Astrocyte of the cerebellum (primary cell): Measurements from ENCODE around the gene ATP9A.

Experiments
- DNase-seq: peaks from one replicate; pipeline ENCODE4 v3.0.0-alpha.2; 2011; ENCODE audit warnings: low read depth
- H3K4me3 ChIP-seq: 2 replicates; pipeline ENCODE4 v1.5.1; 2011; ENCODE audit warnings: mild to moderate bottlenecking, low read depth, low read length, moderate library complexity
- CTCF ChIP-seq: IDR thresholded peaks from 2 replicates; pipeline ENCODE4 v1.5.1; 2012; ENCODE audit warnings: low read length, low read depth, moderate library complexity, mild to moderate bottlenecking; ENCODE audit errors: missing control alignments
- in situ Hi-C: cut with HindIII; loops from 2 replicates; pipeline ENCODE4 v1.10.0; 2017; ENCODE audit warnings: low sequenced_read_pairs

The ATP9A gene

GRCh38 chr20:51563486-51564332 is 204.5 kb downstream of the ATP9A start:
- peak; percentile 75 for DNase-seq
- in situ Hi-C loops, result no loop called here

GRCh38 chr20:51563174-51563485 is 205.1 kb downstream of the ATP9A start:
- peak overlapping the region; percentile 65 for H3K4me3 ChIP-seq
- no peak for DNase-seq
- TF ChIP-seq CTCF, result no peak
- in situ Hi-C loops, result no loop called here

More at GRCh38 chr20:51563486-51564332, 204.5 kb downstream of the ATP9A start:
- no peak for TF ChIP-seq CTCF
- H3K4me3 ChIP-seq, result no peak overlapping the region

GRCh38 chr20:51562332-51563173 is 205.6 kb downstream of the ATP9A start:
- peak overlapping the region; percentile 65 for H3K4me3 ChIP-seq
- peak; percentile 96 for DNase-seq
- TF ChIP-seq CTCF, result peak; percentile 30
- in situ Hi-C loops, result no loop called here

- in situ Hi-C loops, result no loop called here
- H3K4me3 ChIP-seq, result peak overlapping the region; percentile 65
- TF ChIP-seq CTCF, result no peak
- no peak for DNase-seq
Measured at GRCh38 chr20:51562027-51562331, 206.2 kb downstream of the ATP9A start.

- in situ Hi-C loops, result no loop called here
- H3K4me3 ChIP-seq, result peak overlapping the region; percentile 65
- no peak for TF ChIP-seq CTCF
- DNase-seq, result no peak
Measured at GRCh38 chr20:51560550-51561307, 207.5 kb downstream of the ATP9A start.

- no peak for TF ChIP-seq CTCF
- DNase-seq, result no peak
- H3K4me3 ChIP-seq, result peak overlapping the region; percentile 65
- in situ Hi-C loops, result no loop called here
Measured at GRCh38 chr20:51560042-51560441, 208.1 kb downstream of the ATP9A start.
